Central memory CD4-positive, alpha-beta T cell (primary cell): ENCODE data around the gene NEMF.
"Not testable (repeated sequence)": the region's sequence is repeated elsewhere in the genome, so short reads cannot be mapped to it uniquely, and the experiment has no call there.

ENCODE experiments used
- DNase-seq: peaks from one replicate; pipeline ENCODE4 v3.0.0; 2022

Gene NEMF

DNA sequence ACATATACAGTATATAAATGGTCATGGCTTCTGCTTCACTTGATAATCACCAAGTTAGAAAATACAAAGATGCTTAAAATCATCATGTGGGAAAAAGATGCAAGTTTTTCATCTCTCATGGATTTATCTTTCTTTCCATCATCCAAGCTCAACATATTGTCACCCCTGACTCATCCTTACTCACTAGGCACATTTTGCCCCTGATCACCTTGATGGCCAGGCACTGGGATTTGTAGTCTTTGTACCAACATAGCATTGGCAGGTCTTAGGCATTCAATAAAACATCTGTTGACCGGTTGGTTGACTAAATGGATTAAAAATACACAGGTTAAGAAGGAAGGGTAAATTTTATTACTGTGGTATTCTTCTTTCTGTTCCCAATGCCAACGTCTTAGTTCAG is 56.6 kb downstream of the NEMF start:
- no peak for DNase-seq

DNA sequence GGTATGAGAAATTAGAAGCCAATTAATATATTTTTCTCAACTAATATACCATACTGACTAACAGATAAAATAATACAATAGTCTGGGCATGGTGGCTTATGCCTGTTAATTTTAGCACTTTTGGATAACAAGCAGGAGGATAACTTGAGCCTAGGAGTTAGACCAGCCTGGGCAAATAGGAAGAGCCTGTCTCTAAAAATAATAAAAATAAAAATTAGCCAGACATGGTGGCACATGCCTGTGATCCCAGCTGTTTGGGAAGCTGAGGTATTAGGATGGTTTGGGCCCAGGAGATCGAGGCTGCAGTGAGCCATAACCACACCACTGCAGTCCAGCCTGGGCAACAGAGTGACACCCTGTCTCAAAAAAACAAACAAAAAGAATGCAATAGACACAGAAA is 60.0 kb downstream of the NEMF start:
- no peak for DNase-seq

DNA sequence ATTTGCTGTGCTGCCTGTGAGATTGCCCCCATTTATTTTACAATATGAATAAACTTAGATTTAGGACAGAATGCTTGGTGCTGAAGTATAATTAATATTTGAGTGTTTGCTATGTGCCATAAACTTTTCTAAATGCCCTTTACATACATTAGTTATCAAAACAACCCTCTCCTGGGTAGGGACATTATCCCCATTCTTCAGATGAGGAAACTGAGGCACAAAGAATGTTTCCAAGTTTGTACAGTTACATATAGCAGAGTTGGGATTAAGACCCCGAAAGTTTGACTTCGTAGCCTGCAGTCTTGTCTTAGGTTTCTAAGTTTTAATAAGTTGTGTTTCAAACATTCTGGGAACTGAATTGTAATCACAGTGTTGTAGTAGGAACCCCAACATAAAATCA is 66.3 kb downstream of the NEMF start:
- no peak for DNase-seq

DNA sequence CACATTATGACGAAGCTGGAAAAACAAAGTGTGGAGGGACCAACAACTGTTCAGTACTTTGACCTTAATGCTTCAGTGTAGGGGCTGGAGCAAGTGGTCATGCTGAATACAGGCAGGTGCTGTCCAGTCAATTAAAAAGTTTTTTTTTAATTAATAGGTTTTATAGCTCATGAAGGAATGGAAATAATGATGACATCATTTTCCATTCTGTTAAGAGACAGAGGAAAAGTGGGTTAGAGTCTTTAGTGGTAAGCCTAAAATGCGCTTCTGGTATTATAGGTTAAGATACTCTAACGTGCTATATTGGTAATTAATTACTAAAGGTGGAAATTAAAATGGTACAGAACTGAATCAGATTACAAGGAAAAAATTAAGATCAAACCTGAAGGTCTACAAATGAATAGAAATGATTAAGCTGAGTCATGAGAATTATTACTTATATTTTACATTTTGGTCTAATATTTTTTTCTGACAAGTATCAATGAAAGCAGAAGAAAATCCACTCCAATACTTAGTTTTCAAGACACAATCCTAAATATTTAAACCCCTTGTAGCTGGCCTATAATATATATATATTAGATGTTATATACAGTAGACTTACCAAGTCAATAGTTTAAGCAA is 69.1 kb downstream of the NEMF start:
- DNase-seq: no peak

DNA sequence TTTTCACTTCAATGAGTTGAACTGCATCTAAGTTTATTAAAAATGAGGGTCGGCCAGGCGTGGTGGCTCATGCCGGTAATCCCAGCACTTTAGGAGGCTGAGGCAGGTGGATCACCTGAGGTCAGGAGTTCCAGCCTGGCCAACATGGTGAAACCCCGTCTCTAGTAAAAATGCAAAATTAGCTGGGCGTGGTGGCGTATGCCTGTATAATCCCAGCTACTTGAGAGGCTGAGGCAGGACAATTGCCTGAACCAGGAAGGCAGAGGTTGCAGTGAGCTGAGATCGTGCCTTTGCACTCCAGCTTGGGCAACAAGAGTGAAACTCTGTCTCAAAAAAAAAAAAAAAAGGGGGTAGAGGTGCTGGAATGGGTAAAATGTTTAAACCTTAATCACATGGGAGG is 71.5 kb downstream of the NEMF start:
- DNase-seq: not testable (repeated sequence)

DNA sequence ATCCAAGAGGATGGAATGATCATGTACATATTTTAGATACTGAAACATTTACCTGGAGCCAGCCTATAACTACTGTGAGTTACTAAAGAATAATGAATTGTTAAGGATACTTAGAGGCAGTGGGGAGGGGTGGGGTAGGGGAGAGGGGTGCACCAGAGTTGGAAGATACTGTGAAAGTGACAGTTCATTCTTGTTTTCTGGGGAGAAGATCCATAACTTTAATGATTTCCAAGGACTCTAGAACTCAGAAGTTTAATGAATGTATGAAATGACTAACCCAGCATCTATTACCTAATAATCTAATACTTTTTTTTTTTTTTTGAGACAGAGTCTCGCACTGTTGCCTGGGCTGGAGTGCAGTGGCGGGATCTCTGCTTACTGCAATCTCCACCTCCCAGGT is 74.2 kb downstream of the NEMF start:
- DNase-seq: no peak

DNA sequence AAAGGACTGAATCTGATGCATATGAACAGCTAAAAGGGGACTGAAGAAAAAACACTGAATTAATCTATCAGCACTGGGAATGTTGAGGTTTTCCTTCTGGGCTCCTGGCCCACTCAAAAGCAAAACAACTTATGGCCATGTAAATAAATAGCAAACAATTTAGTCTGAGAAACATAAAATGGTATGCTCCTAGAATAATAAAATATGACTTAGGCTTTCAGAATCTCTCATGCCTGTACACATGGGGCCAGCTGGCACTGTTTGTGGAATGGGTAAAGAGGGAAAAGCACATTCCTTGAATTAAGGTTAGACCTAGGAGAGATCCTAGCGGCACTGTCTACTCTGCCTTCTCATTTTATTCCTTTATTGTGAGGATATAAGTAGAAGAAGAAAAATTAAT is 78.5 kb downstream of the NEMF start:
- no peak for DNase-seq

DNA sequence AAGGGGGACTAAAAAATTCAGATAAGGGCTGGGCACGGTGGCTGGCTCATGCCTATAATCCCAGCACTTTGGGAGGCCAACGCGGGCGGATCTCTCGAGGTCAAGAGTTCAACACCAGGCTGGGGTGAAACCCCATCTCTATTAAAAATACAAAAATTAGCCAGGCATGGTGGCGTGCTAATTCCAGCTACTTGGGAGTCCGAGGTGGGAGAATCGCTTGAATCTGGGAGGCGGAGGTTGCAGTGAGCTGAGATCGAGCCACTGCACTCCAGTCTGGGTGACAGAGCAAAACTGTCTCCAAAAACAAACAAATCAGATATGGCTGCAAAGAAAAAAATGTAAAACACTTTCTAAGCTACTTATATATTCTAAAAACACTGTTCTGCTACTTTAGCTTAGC is 80.9 kb downstream of the NEMF start:
- not testable (repeated sequence) for DNase-seq

DNA sequence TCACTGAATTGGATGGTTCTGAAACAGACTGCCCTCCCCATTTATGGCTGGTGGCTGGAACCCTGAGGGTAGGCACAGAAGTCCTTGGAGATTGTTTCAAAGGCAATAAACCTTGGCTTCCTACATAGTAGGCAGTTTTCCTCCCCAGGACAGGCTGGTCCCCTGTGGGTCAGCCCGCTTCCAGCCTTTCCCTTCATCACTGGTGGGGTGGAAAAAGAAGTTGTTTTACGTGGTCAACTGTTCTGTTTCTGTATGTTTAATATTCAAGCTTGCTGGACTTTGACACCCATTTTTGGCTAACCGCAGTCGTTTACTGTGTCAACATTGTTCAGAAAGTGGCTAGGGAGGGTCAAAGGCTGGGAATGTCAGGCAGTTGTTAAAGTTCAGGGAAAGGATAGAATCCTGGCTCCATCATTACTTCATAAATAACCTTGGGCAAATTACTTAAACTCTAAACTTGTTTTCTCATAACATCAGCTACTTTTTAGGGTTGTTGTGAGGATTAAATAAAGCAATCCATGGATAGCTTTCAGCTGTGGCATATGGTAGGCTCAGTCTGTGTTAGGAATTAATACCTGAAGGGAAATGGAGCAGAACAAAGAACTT is 82.3 kb downstream of the NEMF start:
- DNase-seq: no peak

DNA sequence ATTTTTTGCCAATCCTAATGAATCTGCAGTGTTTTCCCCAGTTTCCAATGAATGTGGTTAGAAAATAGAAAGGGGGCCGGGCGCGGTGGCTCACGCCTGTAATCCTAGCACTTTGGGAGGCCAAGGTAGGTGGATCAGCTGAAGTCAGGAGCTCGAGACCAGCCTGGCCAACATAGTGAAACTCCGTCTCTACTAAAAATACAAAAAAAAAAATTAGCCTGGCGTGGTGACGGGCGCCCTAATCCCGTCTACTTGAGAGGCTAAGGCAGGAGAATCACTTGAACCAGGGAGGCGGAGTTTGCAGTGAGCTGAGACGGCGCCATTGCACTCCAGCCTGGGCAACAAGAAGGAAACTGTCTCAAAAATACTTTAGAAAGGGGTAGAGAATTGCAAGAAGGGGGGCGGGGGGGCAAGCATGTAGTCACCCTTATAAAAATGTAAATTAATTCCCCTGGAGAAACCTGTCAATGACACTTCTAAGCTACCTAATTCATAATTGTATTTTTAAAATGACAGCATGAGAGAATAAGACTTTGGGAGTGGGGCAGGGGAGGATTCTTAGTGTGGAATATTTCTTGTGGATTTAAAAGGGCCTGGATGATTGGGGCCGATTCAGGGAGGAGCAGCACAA is 82.9 kb downstream of the NEMF start:
- no peak for DNase-seq

DNA sequence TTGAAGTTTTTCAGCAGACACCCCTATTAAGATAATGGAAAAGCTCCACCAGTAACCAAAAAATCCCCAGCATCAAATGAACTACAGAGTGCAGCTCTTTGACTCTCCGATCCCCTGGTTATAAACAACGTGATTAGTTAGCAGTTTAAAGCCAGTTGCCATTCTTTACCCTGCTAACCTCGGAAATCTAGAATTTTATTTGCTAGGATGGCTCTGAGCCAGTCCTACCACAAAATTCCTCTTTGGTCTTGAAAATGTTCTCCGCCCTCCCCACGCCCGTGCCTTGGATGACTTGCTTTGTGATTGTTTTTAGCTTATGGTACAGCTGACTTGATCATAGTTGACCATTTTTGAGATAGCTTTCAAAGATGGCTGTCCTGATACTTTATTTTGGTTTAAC is 83.4 kb downstream of the NEMF start:
- peak; percentile 2 for DNase-seq

DNA sequence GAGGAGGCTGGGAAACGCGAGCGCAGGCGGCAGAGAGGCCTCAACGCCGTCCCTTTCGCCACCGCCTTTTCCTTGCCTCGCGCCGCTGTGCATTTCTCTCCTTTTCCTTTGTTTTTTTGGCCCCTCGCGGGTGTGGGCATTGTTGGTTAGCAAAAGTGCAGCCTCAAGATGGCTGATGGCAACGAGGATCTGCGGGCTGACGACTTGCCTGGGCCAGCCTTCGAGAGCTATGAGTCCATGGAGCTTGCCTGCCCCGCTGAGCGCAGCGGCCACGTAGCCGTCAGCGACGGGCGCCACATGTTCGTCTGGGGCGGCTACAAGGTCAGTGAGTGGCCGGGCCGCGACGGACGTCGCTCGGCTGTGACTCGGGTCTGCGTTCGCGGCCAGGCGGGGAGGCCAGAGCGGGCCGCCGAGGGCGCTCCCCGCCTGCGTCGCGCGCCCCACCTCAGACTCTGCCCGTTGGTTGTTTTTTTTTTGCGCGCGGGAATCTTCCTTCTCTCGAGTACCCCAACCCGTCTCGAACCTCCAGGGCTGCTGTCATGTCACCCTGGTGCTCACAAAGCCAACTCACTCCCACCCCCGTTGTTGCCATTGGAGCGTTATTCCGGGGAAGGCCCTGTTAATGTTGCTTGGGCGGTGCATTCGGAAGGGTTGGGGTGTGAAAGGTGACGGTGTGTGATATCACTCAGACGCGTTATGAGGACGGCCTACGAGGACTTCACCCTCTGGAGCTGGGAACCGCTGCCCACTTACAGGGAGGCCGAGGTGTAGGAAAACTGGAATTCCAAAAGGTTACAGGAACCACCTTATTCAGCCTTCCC is 84.1 kb downstream of the NEMF start:
- peak; percentile 71 for DNase-seq

DNA sequence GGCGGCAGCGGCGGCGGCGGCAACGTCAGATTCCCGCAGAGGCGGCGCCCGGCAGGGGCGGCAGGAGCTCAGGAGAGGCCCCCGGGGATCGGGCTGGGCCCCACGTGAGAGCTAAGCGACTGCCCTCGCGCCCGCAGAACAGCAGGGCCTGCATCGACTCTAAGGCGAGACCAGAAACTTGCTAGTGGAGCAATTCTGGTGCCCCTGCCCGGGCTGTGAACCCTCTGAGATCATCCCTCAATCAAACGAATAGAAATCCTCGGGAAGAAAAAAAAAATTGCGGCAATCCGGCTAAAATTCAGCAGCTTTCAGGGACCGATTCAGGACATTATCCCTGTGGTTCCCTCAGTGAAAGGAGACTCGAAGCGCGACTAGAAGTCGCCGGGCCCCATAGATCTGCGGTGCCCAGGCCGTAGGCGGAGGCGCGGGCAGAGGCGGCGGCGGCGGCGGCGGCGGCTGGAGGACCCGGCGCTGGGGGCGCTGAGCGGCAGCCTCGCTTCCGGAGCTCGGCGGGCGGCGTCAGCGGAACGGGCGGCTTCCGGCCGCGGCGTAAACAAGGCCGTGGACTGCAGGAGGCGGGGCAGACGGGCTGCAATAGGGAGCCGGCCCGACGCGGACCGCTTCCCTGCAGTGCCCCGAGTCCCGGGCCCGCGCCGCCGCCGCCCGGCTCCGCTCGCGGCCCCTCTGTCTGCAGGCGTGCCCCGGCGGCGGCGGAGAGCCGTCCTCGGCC is 84.9 kb downstream of the NEMF start, which contains the start of gene KLHDC2:
Gene KLHDC2, plus strand, starts transcription at position 583 of the 730 bp plus-strand sequence. CDS start 316 bp downstream, outside the sequence.
- peak; percentile 88 for DNase-seq

DNA sequence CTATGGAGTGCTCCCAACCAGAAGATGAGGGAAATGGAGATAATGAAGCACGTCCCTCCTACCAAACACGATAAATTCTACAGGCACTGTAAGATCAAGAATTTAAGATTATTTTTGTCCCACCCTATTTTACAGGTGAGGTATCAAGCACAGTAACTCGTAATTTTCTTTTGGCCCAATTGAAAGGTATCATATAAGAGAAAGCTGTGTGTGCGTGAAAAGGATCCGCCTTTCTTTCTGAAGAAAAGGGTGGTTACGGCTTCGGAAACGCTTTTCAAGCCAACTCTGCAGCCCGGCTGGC is 85.4 kb downstream of the NEMF start:
- no peak for DNase-seq

DNA sequence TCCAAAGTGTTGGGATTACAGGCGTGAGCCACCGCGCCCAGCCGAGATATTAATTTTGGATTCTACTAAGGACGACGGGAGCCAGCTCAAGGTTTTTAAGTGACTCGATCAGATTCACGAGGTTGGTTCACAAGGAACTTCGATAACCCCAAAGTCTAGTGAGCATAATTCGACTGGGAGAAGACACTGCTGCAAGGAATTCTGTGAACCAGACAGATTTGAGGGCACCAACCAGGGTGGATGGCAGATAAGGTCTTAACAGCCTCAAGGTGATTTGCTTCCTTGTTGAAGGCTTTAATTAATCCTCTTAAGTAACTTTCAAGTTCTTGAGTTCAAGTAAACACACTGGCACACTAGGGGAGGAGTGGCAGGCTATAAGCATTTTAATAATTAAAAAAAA is 85.7 kb downstream of the NEMF start:
- DNase-seq: peak; percentile 3

DNA sequence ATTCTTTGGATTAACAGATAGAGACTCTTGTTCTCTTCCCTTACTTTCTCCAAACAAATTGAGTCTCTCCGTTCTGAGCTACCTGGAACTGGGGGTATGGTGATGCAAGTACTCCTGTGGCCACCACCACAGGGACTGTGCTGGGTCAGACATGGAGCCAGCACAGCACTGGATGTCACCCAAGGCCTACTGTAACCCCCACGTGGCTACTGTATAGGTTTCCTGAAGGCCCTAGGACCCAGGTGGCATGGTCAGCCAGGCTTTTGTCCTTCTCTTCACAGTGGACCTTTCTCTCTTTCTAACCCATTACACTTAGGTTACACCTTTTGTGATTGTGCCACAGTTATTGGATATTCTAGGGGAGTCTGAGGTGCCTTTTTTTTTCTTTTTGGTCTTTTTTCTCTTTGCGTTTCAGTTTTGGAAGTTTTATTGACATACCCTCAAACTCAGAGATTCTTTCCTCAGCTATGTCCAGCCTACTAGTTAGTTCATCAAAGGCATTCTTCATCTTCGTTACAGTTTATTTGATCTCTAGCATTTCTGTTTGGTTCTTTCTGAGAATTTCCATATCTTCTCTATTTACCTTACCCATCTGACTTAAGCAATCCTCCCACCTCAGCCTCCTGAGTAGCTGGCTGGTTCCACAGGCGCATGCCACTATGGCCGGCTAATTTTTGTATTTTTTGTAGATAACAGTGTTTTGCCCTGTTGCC is 90.6 kb downstream of the NEMF start:
- no peak for DNase-seq

DNA sequence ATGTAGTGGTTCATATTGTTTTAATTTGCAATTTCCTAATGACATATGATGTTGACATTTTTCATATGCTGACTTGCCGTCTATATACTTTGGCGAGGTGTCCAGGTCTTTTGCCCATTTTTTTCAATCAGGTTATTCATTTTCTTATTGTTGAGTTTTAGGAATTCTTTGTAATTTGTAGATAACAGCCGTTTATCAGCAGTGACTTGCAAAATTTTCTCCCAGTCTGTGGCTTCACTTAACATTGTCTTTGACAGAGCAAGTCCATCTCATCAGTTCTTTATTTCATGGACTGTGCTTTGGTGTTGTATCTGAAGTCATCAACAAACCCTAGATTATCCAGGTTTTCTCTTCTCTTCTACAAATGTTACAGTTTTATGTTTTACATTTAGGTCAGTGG is 97.2 kb downstream of the NEMF start:
- no peak for DNase-seq

DNA sequence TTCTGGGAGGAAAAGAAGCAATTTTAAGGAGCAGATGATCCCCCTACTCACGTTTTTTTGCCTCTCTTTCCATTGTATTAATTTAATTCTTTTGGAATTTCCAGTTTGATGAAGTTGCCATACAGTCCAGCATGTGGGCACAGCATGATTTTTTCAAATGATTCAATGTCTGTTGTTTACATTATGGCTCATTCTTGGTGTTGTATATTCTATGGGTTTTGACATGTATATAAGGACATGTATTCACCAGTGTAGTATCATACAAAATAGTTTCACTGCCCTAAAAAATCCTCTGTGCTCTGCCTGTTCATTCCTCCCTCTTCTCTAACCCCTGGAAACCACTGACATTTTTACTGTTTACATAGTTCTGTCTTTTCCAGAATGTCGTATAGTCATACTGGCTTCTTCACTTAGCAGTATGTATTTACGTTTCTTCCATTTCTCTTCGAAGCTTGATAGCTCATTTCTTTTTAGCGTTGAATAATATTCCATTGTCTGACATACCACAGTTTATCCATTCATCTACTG is 98.0 kb downstream of the NEMF start:
- no peak for DNase-seq

DNA sequence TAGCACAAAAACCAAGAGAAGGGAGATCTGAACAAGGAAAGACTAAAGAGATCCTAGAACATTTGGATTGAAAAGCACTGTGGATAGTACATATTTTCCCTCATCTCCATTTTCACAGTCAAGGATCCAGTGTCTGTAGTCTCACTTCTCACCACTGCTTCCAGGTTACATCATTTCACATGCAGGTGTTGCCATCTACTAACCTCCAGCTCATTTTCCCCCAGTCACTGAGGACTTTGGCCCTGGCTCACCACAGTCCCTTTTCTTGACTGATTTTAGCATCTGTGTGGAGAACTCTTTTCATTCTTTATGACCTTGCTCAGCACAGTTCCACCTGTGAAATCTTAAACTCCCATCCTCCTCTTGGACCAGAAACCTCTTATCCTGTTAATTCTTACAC is 106.1 kb downstream of the NEMF start:
- DNase-seq: not testable (repeated sequence)

DNA sequence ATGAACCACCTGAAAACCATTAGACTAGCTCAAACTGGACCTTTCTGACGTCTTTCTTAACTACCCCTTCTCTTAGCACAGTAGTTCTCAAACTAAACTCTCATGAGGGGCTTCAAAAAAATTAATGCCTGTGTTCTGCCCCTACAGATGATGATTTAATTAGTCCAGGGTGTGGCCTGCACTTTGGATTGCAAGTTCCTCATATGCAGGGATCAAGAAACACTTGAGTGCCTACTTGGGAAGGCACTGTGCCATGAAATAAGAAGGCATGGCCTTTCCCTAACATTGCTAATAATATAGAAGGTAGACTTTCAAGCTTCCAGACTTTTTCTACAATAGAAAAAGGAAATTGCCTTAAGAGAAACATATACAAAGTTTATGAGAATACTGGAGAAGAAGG is 107.4 kb downstream of the NEMF start:
- no peak for DNase-seq

DNA sequence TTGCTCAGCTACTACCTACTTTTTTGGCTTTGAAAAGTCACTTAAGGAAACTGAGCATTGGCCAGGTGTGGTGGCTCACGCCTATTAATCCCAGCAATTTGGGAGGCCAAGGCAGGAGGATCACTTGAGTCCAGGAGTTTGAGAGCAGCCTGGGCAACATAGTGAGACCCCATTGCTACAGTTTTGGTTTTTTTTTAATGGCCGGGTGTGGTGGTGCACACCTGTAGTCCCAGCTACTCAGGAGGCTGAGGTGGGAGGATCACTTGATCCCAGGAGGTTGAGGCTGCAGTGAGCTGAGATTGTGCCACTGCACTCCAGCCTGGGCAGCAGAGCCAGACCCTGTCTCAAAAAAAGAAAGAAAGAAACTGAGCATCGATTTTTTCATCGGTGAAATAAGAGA is 116.9 kb downstream of the NEMF start:
- DNase-seq: not testable (repeated sequence)

DNA sequence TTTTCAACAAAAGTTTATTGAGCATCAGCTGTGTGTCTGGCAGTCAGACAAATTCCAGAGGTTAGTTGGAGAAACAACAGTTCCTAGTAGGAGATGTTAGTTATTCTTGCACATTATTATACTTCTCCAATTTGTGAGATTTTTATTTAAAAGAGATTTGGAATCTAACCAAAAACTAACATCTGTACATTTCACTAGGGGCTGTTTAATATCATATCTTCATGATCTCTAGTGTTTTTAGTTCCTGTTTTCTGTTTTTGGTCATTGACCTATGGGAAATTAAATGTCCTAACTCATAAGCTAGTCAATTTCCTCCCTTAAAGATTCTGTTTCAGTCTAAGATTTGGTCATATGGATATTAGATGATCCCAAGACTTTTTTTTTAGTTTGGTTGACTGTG is 118.8 kb downstream of the NEMF start:
- DNase-seq: no peak
